Daoy (cell line): ENCODE results near the gene RGMB. TPM values are rescaled to one million over a fixed set of nuclear protein-coding genes. Genes with fewer than 3 reads are reported as not detected.

Experiments used
- DNase-seq: peaks from one replicate; pipeline ENCODE4 v3.0.0-alpha.2; 2015; ENCODE audit warnings: low read depth
- total RNA-seq: library from RNA; depleted of rRNA; stranded (reverse); fragments of >200 nt; shearing (Covaris generic); gene quantifications from 2 replicates; pipeline ENCODE4 v1.2.3, GENCODE V29; 2014

RGMB gene
- total RNA-seq, 1 experiment from 2014 or later = 12.5 TPM

GRCh38 chr5:98785244-98785643, 11.8 kb downstream of the RGMB start:
- DNase-seq = no peak

GRCh38 chr5:98786191-98786853, 12.9 kb downstream of the RGMB start:
- DNase-seq = no peak

- no peak for DNase-seq
Observed at GRCh38 chr5:98787131-98787719, 13.8 kb downstream of the RGMB start.

GRCh38 chr5:98789029-98789428, 15.6 kb downstream of the RGMB start:
- no peak for DNase-seq

GRCh38 chr5:98791001-98791519, 17.6 kb downstream of the RGMB start:
- DNase-seq = no peak

GRCh38 chr5:98791898-98792580, 18.6 kb downstream of the RGMB start:
- DNase-seq = no peak

- DNase-seq = no peak
Observed at GRCh38 chr5:98793223-98793622, 19.8 kb downstream of the RGMB start.

GRCh38 chr5:98794001-98794400, 20.5 kb downstream of the RGMB start:
- DNase-seq = no peak

GRCh38 chr5:98794414-98795080, 21.1 kb downstream of the RGMB start:
- no peak for DNase-seq

GRCh38 chr5:98795243-98795642, 21.8 kb downstream of the RGMB start:
- no peak for DNase-seq

GRCh38 chr5:98796197-98796972, 22.9 kb downstream of the RGMB start:
- peak; percentile 52 for DNase-seq

GRCh38 chr5:98798371-98798770, 24.9 kb downstream of the RGMB start:
- no peak for DNase-seq

- no peak for DNase-seq
Observed at GRCh38 chr5:98798847-98799246, 25.4 kb downstream of the RGMB start.

GRCh38 chr5:98804066-98804465, 30.6 kb downstream of the RGMB start:
- DNase-seq = no peak

GRCh38 chr5:98805070-98805469, 31.6 kb downstream of the RGMB start:
- no peak for DNase-seq

- no peak for DNase-seq
Observed at GRCh38 chr5:98807806-98808205, 34.3 kb downstream of the RGMB start.

- no peak for DNase-seq
Observed at GRCh38 chr5:98810206-98810605, 36.7 kb downstream of the RGMB start.

GRCh38 chr5:98813755-98814154, 40.3 kb downstream of the RGMB start:
- DNase-seq = no peak

- DNase-seq = peak; percentile 12
Observed at GRCh38 chr5:98816582-98817222, 43.2 kb downstream of the RGMB start.

- DNase-seq = no peak
Observed at GRCh38 chr5:98825582-98826375, 52.3 kb downstream of the RGMB start.
